Testis (tissue), 2 donors: ENCODE data around the gene FHIT.

Experiments used
- CTCF ChIP-seq, 3 experiments: fragments of 450-650 bp in 2 of 3; fragments of 200-600 bp in 1 of 3; sonication (generic) in 1 of 3; IDR thresholded peaks; one replicate each; pipeline ENCODE4 v1.5.1; 2016 to 2019; ENCODE audit warnings: antibody characterized with exemption in 3 of 3, mild to moderate bottlenecking in 2 of 3, moderate library complexity in 1 of 3
- POLR2A ChIP-seq: fragments of 450-650 bp; IDR thresholded peaks from one replicate; pipeline ENCODE4 v1.6.1; 2017; ENCODE audit warnings: antibody characterized with exemption, mild to moderate bottlenecking, moderate library complexity

DNA sequence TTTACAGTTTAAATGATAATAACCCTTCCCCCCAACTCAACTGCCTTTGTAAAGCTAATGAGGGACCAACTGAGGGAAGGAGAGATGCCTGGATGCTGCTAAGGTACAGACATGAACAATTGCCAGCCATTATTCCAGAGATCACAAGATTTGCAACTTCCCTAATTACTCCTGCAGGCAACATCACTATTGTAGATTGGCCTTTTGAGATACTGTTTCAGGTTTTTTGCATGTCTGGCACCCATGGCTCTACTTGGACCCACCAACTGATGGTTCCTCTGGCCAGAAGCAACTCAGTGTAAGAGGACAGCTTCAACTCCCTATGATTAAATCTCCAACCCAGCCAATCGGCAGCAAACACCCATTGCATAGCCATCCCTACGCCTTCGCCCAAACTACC, 478.7 kb downstream of the FHIT start:
- TF ChIP-seq CTCF (IDR thresholded peaks at IDR 0.05) = no peak
- TF ChIP-seq POLR2A = no peak
